SH-SY5Y (cell line): ENCODE data around the gene NET1.

Experiments
- GATA2 ChIP-seq: IDR thresholded peaks from 2 replicates; pipeline ENCODE4 v1.6.1; 2011; ENCODE audit warnings: mild to moderate bottlenecking, low read depth, low read length
- GATA3 ChIP-seq: IDR thresholded peaks from 2 replicates; pipeline ENCODE4 v1.6.1; 2011; ENCODE audit warnings: low read depth, mild to moderate bottlenecking, low read length, moderate library complexity

DNA sequence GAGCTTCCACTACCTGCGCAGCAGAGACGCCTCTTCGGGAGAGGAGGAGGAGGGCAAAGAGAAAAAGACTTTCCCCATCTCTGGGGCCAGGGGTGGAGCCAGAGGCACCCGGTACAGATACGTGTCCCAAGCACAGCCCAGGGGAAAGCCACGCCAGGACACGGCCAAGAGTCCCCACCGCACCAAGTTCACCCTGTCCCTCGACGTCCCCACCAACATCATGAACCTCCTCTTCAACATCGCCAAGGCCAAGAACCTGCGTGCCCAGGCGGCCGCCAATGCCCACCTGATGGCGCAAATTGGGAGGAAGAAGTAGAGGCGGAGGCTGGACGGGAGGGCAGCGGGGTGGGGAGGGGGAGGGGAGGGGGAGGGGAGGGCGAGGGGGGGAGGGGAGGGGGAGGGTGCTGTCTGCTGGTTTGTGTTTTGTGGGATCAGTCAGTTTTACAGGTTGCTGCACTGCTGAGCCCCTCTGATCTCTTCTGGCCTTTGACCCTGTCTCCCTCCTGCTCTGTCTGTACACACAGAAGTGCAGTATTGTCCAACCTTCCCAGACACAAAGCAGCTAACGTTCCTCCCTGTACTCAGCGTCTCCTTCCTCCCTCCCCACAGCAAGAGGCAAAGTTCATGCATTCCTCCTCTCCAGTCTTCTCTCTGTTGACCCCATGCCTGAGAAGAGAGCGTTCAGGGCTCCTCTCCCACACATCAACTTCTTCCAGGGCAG lies 38.3 kb upstream of the NET1 start:
- TF ChIP-seq GATA2 (no peak), GATA3 (no peak)
